ENCODE measurements around the gene GAS5. TPM values are rescaled to one million over a fixed set of nuclear protein-coding genes. Genes with fewer than 3 reads are reported as not detected.

The GAS5 gene
- total RNA-seq, 1 donor from 2014 or later, result 466 TPM

- DNase-seq (ENCODE audit: extremely low spot score in 2 of 2), result no peak
- Histone ChIP-seq H3K4me1 (peaks cover 33% of the 10 kb centered on the region), H3K27me3 (no peaks in the 10 kb centered on the region), H3K27ac (peak overlapping the region; percentile 9), H3K4me3 (no peak overlapping the region), H3K36me3 (peaks cover 0 to 26% of the 10 kb centered on the region in 2 donors), H3K9me3 (no peaks in the 10 kb centered on the region)
- no peak for TF ChIP-seq POLR2A (IDR thresholded peaks at IDR 0.05)
- no peak for TF ChIP-seq POLR2AphosphoS5 (IDR thresholded peaks at IDR 0.05; ENCODE audit: insufficient read depth in 1 of 2, low read depth in 1 of 2)
- TF ChIP-seq CTCF (IDR thresholded peaks at IDR 0.05), result no peak
- intact Hi-C loops (cut with DNase I), result no loop called here
Observed at GRCh38 chr1:173870252-173871075, 2.7 kb upstream of the GAS5 start.

GRCh38 chr1:173869021-173869359 lies 1.2 kb upstream of the GAS5 start:
- DNase-seq (ENCODE audit: extremely low spot score in 2 of 2), result no peak
- TF ChIP-seq POLR2A (IDR thresholded peaks at IDR 0.05) (no peak), CTCF (IDR thresholded peaks at IDR 0.05) (no peak), POLR2AphosphoS5 (IDR thresholded peaks at IDR 0.05; ENCODE audit: insufficient read depth in 1 of 2, low read depth in 1 of 2) (no peak)
- H3K9me3 ChIP-seq, result no peaks in the 10 kb centered on the region
- peaks cover 42% of the 10 kb centered on the region for H3K4me1 ChIP-seq
- intact Hi-C loops (cut with DNase I), result loop anchor here (5.0 kb wide), 1 partner anchor 392 kb away; the partner anchor contains the start of gene PRDX6
- no peaks in the 10 kb centered on the region for H3K27me3 ChIP-seq
- peaks cover 7 to 38% of the 10 kb centered on the region in 2 donors for H3K36me3 ChIP-seq
- peak overlapping the region; percentile 86 to 92 for H3K4me3 ChIP-seq
- H3K27ac ChIP-seq, result peak overlapping the region; percentile 99

DNA sequence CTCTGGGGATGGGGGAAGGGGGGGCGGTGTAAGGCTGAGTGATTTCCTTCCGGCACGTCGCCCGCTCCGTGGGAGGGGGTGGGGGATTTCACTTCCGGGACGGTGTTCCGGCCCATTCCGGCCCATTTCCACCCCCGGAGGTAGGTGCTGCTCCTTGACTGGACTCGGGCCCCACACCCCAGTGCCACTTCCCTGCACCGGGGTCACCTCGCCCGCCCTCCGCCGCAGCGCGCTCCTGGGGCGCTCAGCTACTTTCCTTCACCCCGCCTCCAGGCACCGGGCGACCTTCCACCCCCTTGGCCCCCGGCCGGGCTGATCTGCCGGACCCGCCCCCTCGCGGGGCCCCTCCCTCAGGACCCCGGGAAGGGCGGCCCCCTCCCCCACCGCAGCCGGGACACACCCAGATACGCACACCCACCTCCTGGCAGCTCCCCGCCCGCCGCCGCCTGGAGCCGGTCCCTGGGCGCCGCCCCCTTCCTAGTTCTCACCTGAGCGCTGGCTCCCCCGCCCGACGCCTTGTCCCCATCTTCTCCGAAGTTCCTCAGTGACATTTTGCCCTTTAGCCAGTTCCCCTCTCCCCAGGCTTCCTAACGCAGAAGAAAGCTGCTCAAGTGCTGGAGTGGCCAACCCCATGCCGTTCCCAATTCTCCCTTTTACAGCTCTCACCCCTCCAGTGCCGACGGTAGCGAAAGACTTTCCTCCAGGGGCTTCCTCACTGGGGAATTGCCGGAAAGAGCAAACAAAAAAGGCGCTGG lies 654 bp upstream of the GAS5 start, which contains the start of gene ZBTB37:
Gene ZBTB37 (plus strand): TSS at position 115 of the 755 bp plus-strand sequence. CDS start 1,846 bp downstream, outside the sequence.
- peak within 1 kb of the TSS; percentile 99 for H3K27ac ChIP-seq
- intact Hi-C loops (cut with DNase I), result loop anchor here (5.0 kb wide), 1 partner anchor 391 kb away; the partner anchor contains the start of gene PRDX6
- H3K4me1 ChIP-seq, result peaks cover 42% of the 10 kb centered on the region
- no peaks in the 10 kb centered on the region for H3K9me3 ChIP-seq
- TF ChIP-seq POLR2AphosphoS5 (IDR thresholded peaks at IDR 0.05; ENCODE audit: insufficient read depth in 1 of 2, low read depth in 1 of 2) (peak in 1 of 2 donors; percentile 28), CTCF (IDR thresholded peaks at IDR 0.05) (no peak), POLR2A (IDR thresholded peaks at IDR 0.05) (peak in 1 of 2 donors; percentile 7)
- peaks cover 7 to 43% of the 10 kb centered on the region in 2 donors for H3K36me3 ChIP-seq
- no peaks in the 10 kb centered on the region for H3K27me3 ChIP-seq
- H3K4me3 ChIP-seq, result peak within 1 kb of the TSS; percentile 86 to 92
- DNase-seq (ENCODE audit: extremely low spot score in 2 of 2), result no peak

GRCh38 chr1:173867141-173867752 lies 542 bp downstream of the GAS5 start:
- Histone ChIP-seq H3K36me3 (peaks cover 7 to 54% of the 10 kb centered on the region in 2 donors), H3K27ac (peak overlapping the region; percentile 99), H3K4me3 (peak overlapping the region; percentile 86 to 92), H3K4me1 (peaks cover 42% of the 10 kb centered on the region), H3K27me3 (no peaks in the 10 kb centered on the region), H3K9me3 (no peaks in the 10 kb centered on the region)
- DNase-seq (ENCODE audit: extremely low spot score in 2 of 2), result no peak
- TF ChIP-seq POLR2A (IDR thresholded peaks at IDR 0.05) (no peak), CTCF (IDR thresholded peaks at IDR 0.05) (no peak), POLR2AphosphoS5 (IDR thresholded peaks at IDR 0.05; ENCODE audit: insufficient read depth in 1 of 2, low read depth in 1 of 2) (no peak)
- intact Hi-C loops (cut with DNase I), result loop anchor here (5.0 kb wide), 1 partner anchor 390 kb away; the partner anchor contains the start of gene PRDX6

Measured in vagina (tissue), 2 donors.